Left ventricle myocardium superior (tissue), 1 donor: ENCODE data around the gene ICAM2. TPM values are rescaled to one million over a fixed set of nuclear protein-coding genes. Genes with fewer than 3 reads are reported as not detected.
"Not testable (repeated sequence)": the region's sequence is repeated elsewhere in the genome, so short reads cannot be mapped to it uniquely, and the experiment has no call there.

Experiments
- ATAC-seq: fragments of 200-7000 bp; cut with Tn5 transposase; one replicate; pipeline ENCODE4 v1.9.1; 2020; ENCODE audit warnings: mild to moderate bottlenecking, moderate library complexity
- DNase-seq: peaks from one replicate; pipeline ENCODE4 v3.0.0-alpha.2; 2020
- intact Hi-C: fragments of 100-400 bp; cut with micrococcal nuclease; formaldehyde crosslinking; loops from one replicate; pipeline ENCODE4 v1.11.0; 2022
- total RNA-seq: library from RNA; stranded (reverse); fragmentation: NEBNext Ultra II Directional; extraction: Animal tissue kit (Norgen Biotek cat#: 25700); gene quantifications from one replicate; pipeline ENCODE4 v1.2.1, GENCODE V29; 2021
- donor health status: DM: no; HTN: yes; CAD: no; lungs with severe emphysema.

ICAM2 gene
- total RNA-seq, 1 donor from 2014 or later, result 30.6 TPM

DNA sequence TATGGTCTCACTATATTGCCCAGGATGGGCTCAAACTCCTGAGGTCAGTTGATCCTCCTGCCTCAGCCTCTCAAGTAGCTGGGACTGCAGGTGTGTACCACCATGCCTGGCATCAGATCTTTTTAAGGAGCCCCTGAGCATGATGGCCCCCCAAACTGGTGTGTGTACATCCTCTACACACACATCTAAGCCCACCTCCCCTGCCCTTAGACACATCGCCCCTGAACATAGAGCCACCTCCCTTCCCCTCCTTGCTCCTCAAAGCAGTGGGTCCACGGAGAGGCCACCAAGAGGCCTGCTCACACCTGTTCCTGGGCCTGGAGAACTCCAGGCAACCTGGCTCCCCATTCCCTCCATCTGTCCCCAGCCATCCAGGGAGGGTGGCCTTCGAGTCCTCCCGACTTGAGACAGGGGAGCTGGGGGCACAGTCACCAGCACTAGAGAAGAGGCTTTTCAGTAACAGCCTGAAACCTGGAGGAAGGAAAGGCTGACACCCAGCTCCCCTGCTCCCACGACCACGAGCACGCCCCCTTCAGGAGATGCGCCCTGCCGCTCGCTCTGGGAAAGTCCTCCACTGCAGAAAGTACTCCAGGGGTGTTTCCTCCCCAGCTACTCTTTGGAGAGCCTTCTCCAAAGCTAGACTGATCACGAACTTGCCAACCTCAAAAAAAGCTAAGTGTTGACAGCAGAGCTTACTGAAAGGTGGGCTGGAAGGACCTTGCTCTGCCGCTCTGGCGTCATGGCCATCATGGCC, 34.9 kb downstream of the ICAM2 start:
- no peak for ATAC-seq
- DNase-seq, result no peak
- intact Hi-C loops, result no loop called here

DNA sequence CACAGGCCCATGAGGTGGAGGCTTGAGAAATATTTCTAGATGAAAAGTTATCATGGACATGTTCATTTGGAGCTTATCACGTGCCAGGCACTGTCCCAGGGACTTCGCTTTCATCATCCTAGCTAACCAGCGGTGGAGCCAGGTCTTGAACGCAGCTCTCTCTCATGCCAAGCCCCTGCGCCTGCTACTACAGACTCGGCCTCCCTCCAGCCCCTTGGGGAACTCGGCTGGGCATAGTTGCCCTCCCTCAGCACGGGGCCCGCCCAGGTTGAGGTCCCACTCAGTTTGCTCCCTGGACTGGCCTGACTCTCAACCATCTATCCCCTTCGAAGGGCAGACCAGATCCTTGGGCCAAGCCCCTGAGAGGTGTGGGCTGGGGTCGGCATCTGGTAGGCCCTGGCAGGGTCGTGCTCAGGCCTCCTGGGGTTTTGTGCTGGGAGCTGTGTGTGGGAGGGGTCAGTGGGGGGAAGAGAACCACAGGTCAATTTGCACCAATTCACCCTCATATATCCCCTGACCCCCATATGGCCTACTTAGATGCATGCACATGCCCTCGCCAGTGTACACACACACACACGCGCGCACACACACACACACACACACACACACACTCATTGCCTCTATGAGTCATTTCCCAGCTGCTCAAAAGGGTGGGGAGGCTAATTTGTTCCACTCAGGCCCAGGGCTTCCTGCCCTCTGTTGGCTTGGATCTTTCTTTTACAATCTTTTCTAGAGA, 35.6 kb downstream of the ICAM2 start:
- DNase-seq (no peak), ATAC-seq (peak; percentile 71)
- intact Hi-C loops, result no loop called here

DNA sequence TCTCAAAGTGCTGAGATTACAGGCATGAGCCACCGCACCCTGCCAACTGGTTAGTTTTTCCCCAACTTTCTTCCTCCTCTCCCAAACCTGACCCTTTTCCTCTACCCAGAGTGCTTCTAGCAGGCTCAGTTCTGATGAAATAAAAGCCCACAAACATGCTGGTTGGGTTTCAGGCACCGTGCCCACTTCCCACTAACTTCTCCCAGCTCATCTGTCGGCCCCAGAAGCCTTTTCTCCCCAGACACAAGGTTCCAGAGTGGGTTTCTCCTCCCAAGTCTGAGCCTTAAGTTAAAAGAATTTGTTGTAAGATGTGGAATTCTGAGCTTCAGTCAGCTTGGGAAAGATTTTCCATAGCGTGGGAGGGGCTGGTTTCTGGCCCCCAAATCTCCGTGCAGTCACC, 36.2 kb downstream of the ICAM2 start:
- ATAC-seq, result no peak
- no peak for DNase-seq
- intact Hi-C loops, result no loop called here

DNA sequence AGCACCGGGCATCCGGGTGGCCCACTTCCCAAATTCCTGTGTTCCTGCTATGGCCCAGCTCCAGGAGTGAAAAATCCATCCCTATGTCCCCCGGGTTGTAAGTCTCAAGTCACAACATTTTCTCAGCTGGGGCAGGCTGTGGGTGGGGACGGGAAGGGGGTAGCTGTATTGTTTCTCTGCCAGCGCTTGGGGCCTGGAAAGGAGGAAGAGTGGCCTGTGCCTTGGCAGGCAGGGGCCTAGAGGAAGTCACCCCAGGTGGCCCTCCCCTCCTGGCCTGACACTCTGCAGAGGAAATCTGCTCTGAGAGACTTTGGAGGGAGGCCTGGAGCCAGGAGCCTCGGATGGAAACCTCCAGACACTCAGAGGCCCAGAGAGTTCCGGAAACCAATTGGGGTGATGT, 37.1 kb downstream of the ICAM2 start:
- intact Hi-C loops, result no loop called here
- peak; percentile 60 for ATAC-seq
- DNase-seq, result peak; percentile 49

DNA sequence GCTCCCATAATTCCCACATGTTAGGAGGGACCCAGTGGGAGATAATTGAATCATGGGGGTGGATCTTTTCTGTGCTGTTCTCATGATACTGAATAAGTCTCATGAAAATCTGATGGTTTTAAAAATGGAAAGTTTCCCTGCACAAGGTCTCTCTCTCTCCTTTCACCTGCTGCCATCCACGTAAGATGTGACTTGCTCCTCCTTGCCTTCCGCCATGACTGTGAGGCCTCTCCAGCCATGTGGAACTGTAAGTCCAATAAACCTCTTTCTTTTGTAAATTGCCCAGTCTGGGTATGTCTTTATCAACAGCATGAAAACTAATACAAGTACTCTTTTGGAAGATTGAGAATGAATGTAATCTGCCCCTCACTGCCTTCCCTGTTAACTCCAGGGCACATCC, 37.8 kb downstream of the ICAM2 start:
- intact Hi-C loops, DNase-seq, ATAC-seq: not testable (repeated sequence)

DNA sequence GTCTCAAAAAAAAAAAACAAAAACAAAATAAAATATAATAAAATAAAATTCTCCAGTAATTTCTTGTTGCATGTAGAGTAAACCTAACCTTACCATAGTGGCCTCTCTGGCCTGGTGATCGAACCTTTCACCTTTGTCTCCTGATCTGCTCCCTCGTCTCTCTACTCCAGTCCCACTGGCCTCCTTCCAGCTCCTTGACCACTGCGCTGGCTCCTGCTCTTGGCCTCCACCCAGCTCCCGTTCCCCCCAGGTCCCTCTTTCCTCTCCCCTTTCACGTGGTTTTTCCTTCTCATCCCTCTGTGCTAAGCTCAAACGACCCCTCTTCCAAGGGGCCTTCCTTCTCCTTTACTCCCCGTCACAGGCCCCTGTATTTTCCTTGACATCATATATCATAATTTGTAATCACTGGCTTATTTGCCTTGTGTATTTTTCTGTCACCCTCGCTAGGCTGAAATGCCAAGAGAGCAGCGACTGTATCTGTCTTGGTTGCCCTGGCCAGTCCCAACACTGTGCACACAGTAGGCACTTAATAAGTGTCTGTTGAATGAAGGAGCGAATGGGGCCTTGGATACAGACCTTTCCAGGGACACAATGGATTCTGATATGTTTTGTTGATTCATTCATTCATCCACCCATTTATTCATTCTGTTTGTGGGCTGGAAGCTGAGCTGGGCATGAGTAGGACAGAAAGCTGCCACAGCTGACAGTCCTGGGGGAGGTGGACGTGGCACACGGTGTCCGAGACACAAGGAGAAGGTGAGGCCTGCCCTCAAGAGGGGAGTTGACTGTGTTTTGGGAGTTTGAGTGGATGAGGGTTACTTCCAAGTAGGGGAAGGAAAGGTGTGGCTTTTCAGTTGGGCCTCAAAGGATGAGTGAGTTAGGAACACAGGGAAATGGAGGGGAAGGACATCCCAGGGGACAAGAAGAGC, 41.9 kb downstream of the ICAM2 start:
- no peak for DNase-seq
- ATAC-seq, result no peak
- intact Hi-C loops, result no loop called here

DNA sequence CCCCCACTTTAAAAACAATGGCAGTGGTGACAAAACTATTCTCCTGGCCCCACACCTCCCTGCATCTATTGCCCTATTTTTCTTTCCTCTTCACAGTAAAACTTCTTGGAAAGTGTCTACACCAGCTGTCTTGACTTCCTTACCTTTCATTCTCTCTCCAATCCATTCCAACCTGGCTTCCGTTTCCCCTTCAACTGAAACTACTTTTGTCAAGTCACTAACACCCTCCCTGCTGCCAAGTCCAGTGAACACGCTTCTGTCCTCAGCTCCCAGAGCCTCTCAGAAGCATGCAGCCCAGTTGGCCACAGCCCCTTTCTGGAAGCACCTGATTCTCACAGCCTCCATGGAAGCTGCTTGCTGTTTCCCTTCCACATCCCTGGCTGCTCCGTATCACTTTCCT, 43.7 kb downstream of the ICAM2 start:
- intact Hi-C loops, result no loop called here

DNA sequence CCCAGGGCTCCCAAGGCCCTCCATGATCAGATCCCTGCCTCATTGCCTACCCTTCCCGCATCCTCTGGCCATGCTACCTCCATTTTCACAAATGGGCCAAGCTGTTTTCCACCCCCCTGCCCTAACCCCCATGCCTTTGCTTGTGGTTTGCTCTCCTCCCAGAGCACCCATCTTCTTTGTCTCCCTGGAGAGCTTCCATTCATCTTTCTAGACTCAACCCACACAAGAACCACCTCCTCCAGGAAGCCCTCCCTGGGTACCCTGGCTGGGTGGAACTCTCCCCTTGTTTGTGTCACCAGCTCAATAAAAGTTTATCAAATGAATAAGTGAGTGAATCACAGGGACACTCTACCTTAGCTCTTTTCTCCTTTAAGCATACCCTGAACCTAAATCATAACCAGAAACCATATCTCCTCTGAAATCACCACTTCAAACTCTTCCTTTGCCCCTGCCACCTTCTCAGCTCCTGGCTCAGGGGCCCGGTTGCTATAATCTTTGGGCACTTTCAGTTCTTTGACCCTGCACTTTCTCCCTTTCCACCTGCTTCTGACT, 44.8 kb downstream of the ICAM2 start:
- no peak for ATAC-seq
- intact Hi-C loops, result no loop called here
- DNase-seq, result no peak

More for the DNA sequence above, 43.7 kb downstream of the ICAM2 start:
- no peak for DNase-seq
- ATAC-seq, result no peak

DNA sequence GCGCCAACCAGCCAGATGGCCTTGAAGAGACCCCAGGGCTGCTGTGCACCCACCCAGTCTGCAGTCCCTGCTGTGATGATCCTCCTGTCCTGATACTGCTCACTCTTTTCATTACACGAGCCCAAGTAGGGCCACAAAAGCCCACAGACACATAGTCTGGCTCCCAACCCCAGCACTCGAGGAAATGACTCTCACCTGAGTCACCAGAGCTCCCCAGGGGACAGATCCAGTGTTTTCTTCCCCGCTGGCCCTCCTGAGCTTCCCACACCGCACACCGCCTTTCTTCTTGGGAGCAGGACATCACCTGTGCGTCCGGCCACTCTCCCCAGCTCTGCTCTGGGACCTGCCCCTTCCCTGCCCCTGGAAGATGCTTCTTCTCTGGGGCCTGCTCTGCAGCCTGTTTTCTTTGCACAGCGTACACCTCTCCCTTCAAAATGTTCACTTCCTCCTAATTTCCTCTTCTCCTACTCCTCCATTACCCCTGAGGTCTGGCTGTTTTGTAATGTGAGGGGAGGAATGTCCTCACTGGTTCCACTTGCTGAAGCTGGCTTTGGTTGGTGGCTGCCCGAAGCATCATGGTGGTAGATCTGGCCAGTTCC, 45.7 kb downstream of the ICAM2 start:
- intact Hi-C loops, result no loop called here
- ATAC-seq (no peak), DNase-seq (no peak)

DNA sequence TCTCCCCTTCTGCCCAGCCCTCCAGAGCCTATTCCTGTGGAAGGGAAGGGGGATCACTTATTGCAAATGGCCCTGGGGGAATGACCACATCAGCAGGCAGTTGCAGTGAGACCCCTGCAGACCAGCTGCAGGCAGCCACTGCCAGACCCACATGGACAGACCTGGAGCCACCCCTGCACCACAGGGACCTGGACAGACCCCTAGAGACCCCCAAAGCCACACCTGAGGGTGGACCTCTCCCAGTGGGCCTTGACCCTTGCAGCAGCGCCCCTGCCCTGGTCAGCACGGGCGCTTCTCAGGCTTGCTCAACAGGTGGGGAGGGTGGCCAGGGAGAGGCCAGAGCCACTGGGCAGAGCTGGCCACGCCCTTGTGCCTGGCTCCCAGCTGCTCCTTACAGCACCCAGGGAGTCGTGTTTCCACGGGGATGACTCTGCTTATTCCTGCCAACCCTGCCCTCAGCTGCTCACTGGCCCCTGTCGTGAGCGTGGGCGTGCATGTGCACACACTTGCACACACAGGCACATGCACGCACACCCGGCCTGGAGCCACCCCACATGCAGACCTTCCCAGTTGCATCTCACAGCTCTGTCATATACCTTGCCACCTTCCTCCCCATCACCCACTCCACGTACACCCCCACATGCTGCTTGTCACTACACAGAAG, 46.4 kb downstream of the ICAM2 start:
- intact Hi-C loops, result no loop called here
- DNase-seq (no peak), ATAC-seq (no peak)

DNA sequence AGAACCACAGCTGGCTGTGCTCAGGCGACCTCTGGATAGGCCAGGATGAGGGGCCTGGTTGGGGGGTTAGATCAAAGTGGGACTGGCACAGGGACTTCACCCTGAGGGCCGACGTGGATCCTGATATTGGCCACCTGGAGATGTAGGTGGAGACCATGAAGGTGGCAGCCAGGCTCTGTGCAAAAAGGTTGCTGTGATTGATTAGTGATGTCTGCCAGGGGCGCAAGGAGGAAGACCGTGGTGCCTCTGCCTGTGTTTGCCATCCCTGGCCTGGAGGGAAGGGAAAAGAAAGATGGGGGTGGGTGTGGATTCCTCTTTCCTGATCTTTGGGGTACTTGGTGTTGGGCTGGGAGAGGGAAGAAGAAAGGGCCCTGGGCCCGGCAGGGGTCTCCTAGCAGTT, 47.2 kb downstream of the ICAM2 start:
- DNase-seq (no peak), ATAC-seq (no peak)
- intact Hi-C loops, result no loop called here

DNA sequence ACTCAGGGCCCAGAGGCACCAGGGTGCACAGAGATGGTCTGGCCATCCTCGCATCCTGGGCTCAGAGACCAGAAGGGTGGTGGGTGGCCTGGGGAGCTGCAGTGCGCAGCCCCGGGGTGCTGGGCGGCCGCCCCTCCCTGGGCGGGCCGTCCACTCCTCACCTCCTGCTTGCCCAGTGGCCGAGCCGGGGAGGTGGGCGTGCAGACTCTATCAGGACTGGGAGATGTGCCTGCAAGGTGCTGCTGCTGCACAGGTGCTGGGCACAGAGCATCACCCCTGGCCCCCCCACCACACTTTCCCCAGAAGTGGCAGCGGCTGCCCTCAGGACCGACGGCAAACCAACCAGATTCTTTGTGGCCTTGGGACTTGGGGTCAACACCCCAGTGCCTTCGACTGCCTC, 47.6 kb downstream of the ICAM2 start, which contains the start of gene SCN4A:
TSS of gene SCN4A (minus strand) at position 123 of the 400 bp plus-strand sequence. CDS start at position 46, 77 bp downstream.
- ATAC-seq (no peak), DNase-seq (no peak)
- intact Hi-C loops, result no loop called here

DNA sequence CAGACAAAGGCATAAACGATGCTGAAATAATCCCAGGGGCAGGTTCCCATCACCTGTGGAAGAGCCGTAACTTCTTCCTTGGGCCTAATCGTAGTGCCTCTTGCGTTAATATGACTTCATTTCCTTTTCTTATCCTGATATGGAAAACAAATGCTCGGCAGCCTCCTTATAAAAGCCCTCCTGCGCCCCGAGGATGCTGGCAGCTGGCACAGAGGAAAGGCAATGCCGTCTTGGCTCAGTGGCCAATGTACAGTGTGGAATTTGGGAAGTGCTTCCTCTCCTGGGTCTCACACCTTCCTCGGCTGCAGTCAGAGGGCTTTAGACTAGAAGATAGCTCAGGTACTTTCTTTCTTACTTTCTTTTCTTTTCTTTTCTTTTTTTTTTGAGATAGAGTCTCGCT, 51.2 kb downstream of the ICAM2 start:
- DNase-seq (no peak), ATAC-seq (no peak)
- intact Hi-C loops, result no loop called here

DNA sequence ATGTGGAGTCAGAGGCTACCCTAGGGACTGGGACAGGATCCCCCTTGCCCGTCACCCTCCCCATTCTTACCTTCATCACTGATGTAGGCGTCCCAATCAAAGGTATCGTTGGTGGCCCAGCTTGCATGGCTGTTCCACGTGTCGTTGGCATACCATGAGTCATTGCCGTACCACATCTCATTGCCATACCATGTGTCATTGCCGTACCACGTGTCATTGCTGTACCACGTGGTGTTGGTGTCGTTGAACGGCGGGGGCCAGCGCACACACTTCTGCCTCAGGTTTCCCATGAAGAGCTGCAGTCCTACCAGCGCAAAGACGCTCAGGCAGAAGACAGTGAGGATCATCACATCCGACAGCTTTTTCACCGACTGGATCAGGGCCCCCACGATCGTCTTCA, 52.5 kb downstream of the ICAM2 start:
- DNase-seq, result no peak
- intact Hi-C loops, result no loop called here
- ATAC-seq, result no peak

DNA sequence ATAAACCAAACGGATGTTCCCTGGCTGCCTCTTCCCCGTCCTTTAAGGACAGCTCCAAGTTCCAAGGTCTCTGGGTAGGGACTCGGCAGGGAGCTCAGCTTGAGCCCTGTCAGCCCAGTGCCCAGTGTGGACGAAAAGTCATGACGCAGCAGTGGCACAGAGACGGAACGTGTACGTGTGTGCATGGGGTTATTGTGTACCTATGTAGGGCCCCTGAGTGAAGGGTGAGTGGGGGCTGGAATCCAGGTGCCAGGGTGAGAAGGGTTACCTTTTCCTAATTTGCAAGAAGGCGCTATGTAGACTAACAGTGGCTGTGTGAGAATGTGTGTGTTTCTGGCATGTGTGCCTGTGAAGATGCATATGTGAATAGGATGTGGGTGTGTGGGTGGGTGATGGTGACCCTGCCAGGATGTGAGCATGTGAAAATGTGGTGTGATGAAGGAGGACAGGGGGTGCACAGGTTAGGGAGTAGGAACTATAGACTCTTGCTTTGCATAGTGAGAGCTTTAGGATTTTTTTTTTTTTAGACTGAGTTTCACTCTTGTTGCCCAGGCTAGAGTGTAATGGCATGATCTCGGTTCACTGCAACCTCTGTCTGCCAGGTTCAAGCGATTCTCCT, 53.7 kb downstream of the ICAM2 start:
- no peak for DNase-seq
- intact Hi-C loops, result no loop called here
- no peak for ATAC-seq

DNA sequence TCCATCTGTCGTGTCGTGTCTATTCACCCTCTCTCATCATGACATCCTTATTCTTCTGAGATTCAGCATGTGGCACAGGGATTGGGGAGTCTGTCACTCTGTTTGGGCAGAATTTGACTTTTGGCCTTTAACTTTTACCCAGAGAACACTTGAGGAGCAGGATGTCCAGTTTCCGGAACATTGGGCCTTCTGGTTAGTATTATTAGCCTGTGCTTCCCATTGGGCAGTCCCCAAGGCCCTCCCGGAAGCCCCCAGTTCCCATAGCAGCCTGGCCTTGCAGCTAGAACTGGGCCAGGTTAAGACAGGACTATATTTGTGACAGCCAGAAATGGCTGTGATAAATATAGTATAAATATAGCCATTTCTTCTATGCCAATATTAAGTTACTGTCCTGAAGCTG, 57.3 kb downstream of the ICAM2 start:
- peak; percentile 65 for ATAC-seq
- peak; percentile 52 for DNase-seq
- intact Hi-C loops, result no loop called here

DNA sequence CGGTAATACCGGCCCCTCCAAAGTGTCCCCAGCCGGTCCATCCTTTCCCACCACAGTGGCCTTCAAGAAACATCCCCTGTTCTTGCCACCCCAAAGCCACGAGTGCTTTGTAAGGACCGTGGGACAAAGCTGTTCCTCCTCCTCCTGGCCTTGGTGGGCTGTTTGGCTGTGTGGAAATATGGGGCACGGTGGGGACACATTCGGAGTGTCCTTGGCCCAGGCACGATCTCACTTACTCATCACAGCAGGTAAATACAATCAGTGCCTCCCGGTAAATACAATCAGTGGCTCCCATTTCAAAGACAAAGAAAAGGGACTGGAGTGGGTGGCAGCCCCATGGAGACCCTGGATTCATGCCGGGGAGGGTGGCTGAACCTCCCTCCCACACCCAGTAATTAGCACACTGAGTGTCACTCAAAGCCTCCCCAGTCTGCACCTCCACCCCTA, 58.1 kb downstream of the ICAM2 start:
- DNase-seq (no peak), ATAC-seq (no peak)
- intact Hi-C loops, result no loop called here
